H9 (cell line): ENCODE results near the gene CSNK2B. TPM values are rescaled to one million over a fixed set of nuclear protein-coding genes. Genes with fewer than 3 reads are reported as not detected.

ENCODE experiments used
- DNase-seq: peaks from one replicate; pipeline ENCODE4 v3.0.0-alpha.2; 2017
- H2AFZ ChIP-seq: one replicate; pipeline ENCODE4 v1.6.1; 2013; ENCODE audit warnings: mild to moderate bottlenecking, low read length, control low read depth, moderate library complexity
- H2AK5ac ChIP-seq: 2 replicates; pipeline ENCODE4 v1.6.1; 2013; ENCODE audit warnings: low read length, control low read depth, mixed read lengths; ENCODE audit not compliant: insufficient read length
- H2BK120ac ChIP-seq: one replicate; pipeline ENCODE4 v1.6.1; 2013; ENCODE audit warnings: low read depth, mild to moderate bottlenecking, low read length, control low read depth, inconsistent platforms; ENCODE audit not compliant: poor library complexity, severe bottlenecking
- H2BK12ac ChIP-seq: 2 replicates; pipeline ENCODE4 v1.6.1; 2013; ENCODE audit warnings: low read length, control low read depth, mixed read lengths, low read depth; ENCODE audit not compliant: insufficient read length
- H2BK15ac ChIP-seq: 2 replicates; pipeline ENCODE4 v1.6.1; 2013; ENCODE audit warnings: low read depth, low read length, control low read depth
- H2BK20ac ChIP-seq: one replicate; pipeline ENCODE4 v1.6.1; 2013; ENCODE audit warnings: low read depth, mild to moderate bottlenecking, low read length, control low read depth, inconsistent platforms; ENCODE audit not compliant: poor library complexity, severe bottlenecking
- H2BK5ac ChIP-seq: 2 replicates; pipeline ENCODE4 v1.6.1; 2013; ENCODE audit warnings: low read length, control low read depth, mixed read lengths; ENCODE audit not compliant: insufficient read length
- H3K14ac ChIP-seq: 2 replicates; pipeline ENCODE4 v1.6.1; 2013; ENCODE audit warnings: low read length, control low read depth; ENCODE audit not compliant: insufficient read depth
- H3K18ac ChIP-seq: 2 replicates; pipeline ENCODE4 v1.6.1; 2013; ENCODE audit warnings: low read depth, mild to moderate bottlenecking, mixed read lengths, low read length, control low read depth; ENCODE audit not compliant: insufficient read length
- H3K23ac ChIP-seq: 2 replicates; pipeline ENCODE4 v1.6.1; 2013; ENCODE audit warnings: low read length, control low read depth, mixed read lengths, low read depth; ENCODE audit not compliant: insufficient read length
- H3K23me2 ChIP-seq: 2 replicates; pipeline ENCODE4 v1.6.1; 2013; ENCODE audit warnings: low read depth, mild to moderate bottlenecking, mixed read lengths, low read length, control low read depth; ENCODE audit not compliant: insufficient read length, poor library complexity, severe bottlenecking
- H3K27ac ChIP-seq: 2 replicates; pipeline ENCODE4 v1.5.1; 2013; ENCODE audit warnings: low read length, control low read depth, mixed read lengths, low read depth; ENCODE audit not compliant: insufficient read length
- H3K27me3 ChIP-seq: 2 replicates; pipeline ENCODE4 v1.6.1; 2013; ENCODE audit warnings: low read length, control low read depth, inconsistent platforms; ENCODE audit not compliant: insufficient read depth
- H3K4ac ChIP-seq: 2 replicates; pipeline ENCODE4 v1.6.1; 2013; ENCODE audit warnings: low read depth, mild to moderate bottlenecking, control low read depth, inconsistent platforms, low read length, moderate library complexity
- H3K4me1 ChIP-seq: 2 replicates; pipeline ENCODE4 v1.6.1; 2013; ENCODE audit warnings: low read length, control low read depth, inconsistent platforms; ENCODE audit not compliant: insufficient read depth
- H3K4me2 ChIP-seq: 2 replicates; pipeline ENCODE4 v1.6.1; 2013; ENCODE audit warnings: low read length, control low read depth, mixed read lengths; ENCODE audit not compliant: insufficient read length, insufficient read depth
- H3K56ac ChIP-seq: 2 replicates; pipeline ENCODE4 v1.6.1; 2013; ENCODE audit warnings: low read depth, mild to moderate bottlenecking, mixed read lengths, low read length, control low read depth; ENCODE audit not compliant: insufficient read length
- H3K79me1 ChIP-seq: 2 replicates; pipeline ENCODE4 v1.6.1; 2013; ENCODE audit warnings: low read depth, mild to moderate bottlenecking, moderate library complexity, low read length, control low read depth, inconsistent platforms; ENCODE audit not compliant: insufficient read depth, poor library complexity, severe bottlenecking
- H3K79me2 ChIP-seq: 2 replicates; pipeline ENCODE4 v1.6.1; 2013; ENCODE audit warnings: low read length, control low read depth, inconsistent platforms; ENCODE audit not compliant: insufficient read depth
- H3K9ac ChIP-seq: 2 replicates; pipeline ENCODE4 v1.6.1; 2013; ENCODE audit warnings: low read length, control low read depth, mixed read lengths; ENCODE audit not compliant: insufficient read length; ENCODE audit errors: extremely low read depth
- H3K9me3 ChIP-seq: one replicate; pipeline ENCODE4 v1.6.1; 2013; ENCODE audit warnings: low read depth, low read length, inconsistent platforms; ENCODE audit not compliant: control insufficient read depth
- H3T11ph ChIP-seq: one replicate; pipeline ENCODE4 v1.6.1; 2013; ENCODE audit warnings: mild to moderate bottlenecking, low read length, control low read depth, inconsistent platforms
- H4K20me1 ChIP-seq: one replicate; pipeline ENCODE4 v1.6.1; 2013; ENCODE audit not compliant: control insufficient read depth, insufficient read length, insufficient read depth
- H4K5ac ChIP-seq: 2 replicates; pipeline ENCODE4 v1.6.1; 2013; ENCODE audit warnings: low read depth, mild to moderate bottlenecking, mixed read lengths, low read length, control low read depth; ENCODE audit not compliant: insufficient read length
- H4K8ac ChIP-seq: replicated peaks from 2 replicates; pipeline ENCODE4 v1.6.1; 2013; ENCODE audit warnings: low read length, control low read depth, mixed read lengths, low read depth; ENCODE audit not compliant: insufficient read length
- H4K91ac ChIP-seq: 2 replicates; pipeline ENCODE4 v1.6.1; 2013; ENCODE audit warnings: low read depth, mild to moderate bottlenecking, moderate library complexity, mixed read lengths, low read length, control low read depth; ENCODE audit not compliant: insufficient read length
- H3K27ac Mint-ChIP-seq, 3 experiments: 2 replicates in 2 of 3; 3 replicates in 1 of 3; pipeline ENCODE4 v1.8.0; 2020 to 2021; ENCODE audit warnings: mixed read lengths in 3 of 3, mild to moderate bottlenecking in 1 of 3, moderate library complexity in 1 of 3
- H3K27me3 Mint-ChIP-seq: 2 replicates; pipeline ENCODE4 v1.8.0; 2021; ENCODE audit warnings: low read depth, mild to moderate bottlenecking, moderate library complexity, mixed read lengths
- H3K36me3 Mint-ChIP-seq, 3 experiments: 2 replicates in 2 of 3; 3 replicates in 1 of 3; pipeline ENCODE4 v1.8.0; 2020 to 2021; ENCODE audit warnings: low read depth in 3 of 3, mixed read lengths in 3 of 3; ENCODE audit not compliant: insufficient read depth in 1 of 3
- H3K4me1 Mint-ChIP-seq, 2 experiments: 2 replicates each; pipeline ENCODE4 v1.8.0; 2020; ENCODE audit warnings: mixed read lengths in 2 of 2
- H3K4me3 Mint-ChIP-seq, 2 experiments: 2 replicates in 1 of 2; 3 replicates in 1 of 2; pipeline ENCODE4 v1.8.0; 2020 to 2021; ENCODE audit warnings: mild to moderate bottlenecking in 2 of 2, mixed read lengths in 2 of 2, moderate library complexity in 1 of 2
- H3K9me3 Mint-ChIP-seq, 2 experiments: 2 replicates in 1 of 2; 3 replicates in 1 of 2; pipeline ENCODE4 v1.8.0; 2020; ENCODE audit warnings: mild to moderate bottlenecking in 2 of 2, mixed read lengths in 2 of 2, moderate library complexity in 1 of 2
- WGBS: extraction: QIAGEN DNeasy Blood & Tissue Kit; methylation state at CpG from one replicate; pipeline ENCODE4 v1.1.7; 2013; ENCODE audit warnings: missing lambda C conversion rate, low lambda C conversion rate, mixed read lengths; ENCODE audit not compliant: insufficient read length; ENCODE audit errors: extremely low coverage; 5-methylcytosine and 5-hydroxymethylcytosine counted together
- total RNA-seq: library from RNA; stranded (reverse); gene quantifications from 2 replicates; pipeline ENCODE4 v1.2.1, GENCODE V29; 2021
- TF ChIP-seq, protein P1 (sequence below): fragments of 200-600 bp; sonication (generic); conservative IDR thresholded peaks from 3 replicates; pipeline ENCODE4 v1.8.0; 2021; ENCODE audit warnings: antibody characterized with exemption, mild to moderate bottlenecking

The CSNK2B gene
- total RNA-seq, 1 experiment from 2014 or later, result 187 TPM

DNA sequence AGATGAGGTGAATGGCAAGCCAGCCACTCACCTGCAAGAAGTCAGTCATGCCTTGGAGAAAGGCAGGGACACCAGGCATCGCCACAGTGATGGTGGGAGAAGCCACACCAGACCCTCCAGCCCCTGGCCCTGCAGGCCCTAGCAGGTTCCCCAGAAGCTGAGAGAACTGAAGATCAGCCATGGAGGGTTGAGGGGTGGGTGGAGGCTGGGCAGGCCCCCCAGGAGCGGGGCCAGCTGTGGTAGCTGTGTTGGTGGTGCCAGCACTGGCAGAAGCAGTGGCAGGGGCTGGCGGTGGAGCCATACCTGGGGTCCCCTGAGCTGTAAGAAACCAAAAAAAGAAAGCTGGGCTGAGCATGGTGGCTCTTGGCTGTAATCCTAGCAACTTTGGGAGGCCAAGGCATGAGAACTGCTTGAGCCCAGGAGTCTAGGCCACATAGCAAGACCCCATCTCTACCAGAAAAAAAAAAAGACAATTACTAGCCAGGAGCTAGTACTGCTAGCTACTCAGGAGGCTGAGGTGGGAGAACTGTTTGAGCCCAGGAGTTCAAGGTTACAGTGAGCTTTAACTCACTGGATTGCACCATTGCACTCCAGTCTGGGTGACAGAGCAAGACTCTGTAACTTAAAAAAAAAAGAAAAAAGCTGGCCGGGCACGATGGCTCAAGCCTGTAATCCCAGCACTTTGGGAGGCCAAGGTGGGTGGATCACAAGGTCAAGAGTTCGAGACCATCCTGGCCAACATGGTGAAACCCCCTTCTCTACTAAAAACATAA is 22.9 kb upstream of the CSNK2B start:
- Histone ChIP-seq H3K9ac (no peak overlapping the region), H3K4me2 (no peak overlapping the region), H3T11ph (no peak overlapping the region), H4K91ac (no peak overlapping the region), H3K27me3 (no peaks in the 10 kb centered on the region), H4K5ac (no peak overlapping the region), H3K18ac (no peak overlapping the region), H3K27ac (no peak overlapping the region), H3K79me1 (no peaks in the 10 kb centered on the region), H2BK5ac (no peak overlapping the region), H3K4ac (no peak overlapping the region), H3K14ac (no peak overlapping the region), H3K9me3 (no peaks in the 10 kb centered on the region), H2BK120ac (no peak overlapping the region), H3K23ac (no peak overlapping the region), H3K23me2 (no peaks in the 10 kb centered on the region), H3K4me1 (no peaks in the 10 kb centered on the region), H4K20me1 (no peaks in the 10 kb centered on the region), H4K8ac (no peak overlapping the region), H3K79me2 (no peaks in the 10 kb centered on the region), H3K56ac (no peak overlapping the region), H2BK20ac (no peak overlapping the region), H2AK5ac (no peak overlapping the region), H2BK12ac (no peak overlapping the region), H2AFZ (no peak overlapping the region), H2BK15ac (no peak overlapping the region)
- Mint-ChIP-seq H3K36me3 (peaks cover 48 to 88% (median 79%) of the 10 kb centered on the region in 3 experiments), H3K27ac (no peak overlapping the region), H3K4me3 (no peak overlapping the region), H3K27me3 (no peaks in the 10 kb centered on the region), H3K4me1 (no peaks in the 10 kb centered on the region), H3K9me3 (no peaks in the 10 kb centered on the region)
- no peak for DNase-seq
- no CpG with 5 or more reads among the region's 6 CpGs for WGBS
- TF ChIP-seq, protein P1, sequence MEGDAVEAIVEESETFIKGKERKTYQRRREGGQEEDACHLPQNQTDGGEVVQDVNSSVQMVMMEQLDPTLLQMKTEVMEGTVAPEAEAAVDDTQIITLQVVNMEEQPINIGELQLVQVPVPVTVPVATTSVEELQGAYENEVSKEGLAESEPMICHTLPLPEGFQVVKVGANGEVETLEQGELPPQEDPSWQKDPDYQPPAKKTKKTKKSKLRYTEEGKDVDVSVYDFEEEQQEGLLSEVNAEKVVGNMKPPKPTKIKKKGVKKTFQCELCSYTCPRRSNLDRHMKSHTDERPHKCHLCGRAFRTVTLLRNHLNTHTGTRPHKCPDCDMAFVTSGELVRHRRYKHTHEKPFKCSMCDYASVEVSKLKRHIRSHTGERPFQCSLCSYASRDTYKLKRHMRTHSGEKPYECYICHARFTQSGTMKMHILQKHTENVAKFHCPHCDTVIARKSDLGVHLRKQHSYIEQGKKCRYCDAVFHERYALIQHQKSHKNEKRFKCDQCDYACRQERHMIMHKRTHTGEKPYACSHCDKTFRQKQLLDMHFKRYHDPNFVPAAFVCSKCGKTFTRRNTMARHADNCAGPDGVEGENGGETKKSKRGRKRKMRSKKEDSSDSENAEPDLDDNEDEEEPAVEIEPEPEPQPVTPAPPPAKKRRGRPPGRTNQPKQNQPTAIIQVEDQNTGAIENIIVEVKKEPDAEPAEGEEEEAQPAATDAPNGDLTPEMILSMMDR, result no peak
